ENCODE data around the gene SPNS3.

DNA sequence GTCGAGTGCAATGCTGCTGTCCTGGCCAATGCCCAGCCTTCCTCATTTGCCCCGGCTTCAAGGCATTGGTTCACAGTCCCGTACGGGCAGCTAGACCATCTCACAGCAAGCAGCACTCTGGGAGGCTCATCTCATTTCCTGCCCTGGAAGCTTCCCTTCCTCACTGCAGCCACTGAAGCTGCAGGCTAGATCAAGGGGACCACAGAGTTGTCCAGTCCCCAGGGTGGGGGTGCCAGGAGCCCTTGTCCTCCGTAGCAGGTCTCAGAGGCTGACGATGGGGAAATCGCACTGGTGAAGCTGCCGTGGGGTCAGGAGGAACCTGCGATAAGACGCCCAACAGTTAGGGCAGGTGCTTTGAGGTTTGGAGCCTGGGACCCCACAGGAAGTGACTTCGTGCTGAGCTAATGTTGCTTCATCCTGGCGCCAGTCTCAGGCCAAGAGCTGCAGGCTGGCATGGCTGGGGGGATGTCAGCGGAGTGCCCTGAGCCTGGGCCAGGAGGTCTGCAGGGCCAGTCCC lies at the start of gene SPNS3:
- TF ChIP-seq, protein P1, sequence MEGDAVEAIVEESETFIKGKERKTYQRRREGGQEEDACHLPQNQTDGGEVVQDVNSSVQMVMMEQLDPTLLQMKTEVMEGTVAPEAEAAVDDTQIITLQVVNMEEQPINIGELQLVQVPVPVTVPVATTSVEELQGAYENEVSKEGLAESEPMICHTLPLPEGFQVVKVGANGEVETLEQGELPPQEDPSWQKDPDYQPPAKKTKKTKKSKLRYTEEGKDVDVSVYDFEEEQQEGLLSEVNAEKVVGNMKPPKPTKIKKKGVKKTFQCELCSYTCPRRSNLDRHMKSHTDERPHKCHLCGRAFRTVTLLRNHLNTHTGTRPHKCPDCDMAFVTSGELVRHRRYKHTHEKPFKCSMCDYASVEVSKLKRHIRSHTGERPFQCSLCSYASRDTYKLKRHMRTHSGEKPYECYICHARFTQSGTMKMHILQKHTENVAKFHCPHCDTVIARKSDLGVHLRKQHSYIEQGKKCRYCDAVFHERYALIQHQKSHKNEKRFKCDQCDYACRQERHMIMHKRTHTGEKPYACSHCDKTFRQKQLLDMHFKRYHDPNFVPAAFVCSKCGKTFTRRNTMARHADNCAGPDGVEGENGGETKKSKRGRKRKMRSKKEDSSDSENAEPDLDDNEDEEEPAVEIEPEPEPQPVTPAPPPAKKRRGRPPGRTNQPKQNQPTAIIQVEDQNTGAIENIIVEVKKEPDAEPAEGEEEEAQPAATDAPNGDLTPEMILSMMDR (IDR thresholded peaks at IDR 0.05): no peak
- TF ChIP-seq EHF (CRISPR knock-in tag; IDR thresholded peaks at IDR 0.05): no peak
- no peak for TF ChIP-seq RNF2 (IDR thresholded peaks at IDR 0.05; ENCODE audit: borderline replicate concordance, low read depth)

All from A549 (cell line).